Neutrophil (primary cell): ENCODE results near the gene OSBP2.

Source experiments
- H3K27ac ChIP-seq: fragments of 200-600 bp; sonication (generic); 2 replicates; pipeline ENCODE4 v1.5.1; 2016; ENCODE audit warnings: mild to moderate bottlenecking, moderate library complexity
- H3K27me3 ChIP-seq: fragments of 200-600 bp; sonication (generic); 2 replicates; pipeline ENCODE4 v1.6.0; 2016; ENCODE audit warnings: mild to moderate bottlenecking
- H3K36me3 ChIP-seq: fragments of 200-600 bp; sonication (generic); 2 replicates; pipeline ENCODE4 v1.5.1; 2017
- H3K4me1 ChIP-seq, 2 experiments: fragments of 200-600 bp in 1 of 2; sonication (generic) in 1 of 2; 1 replicate in 1 of 2; 2 replicates in 1 of 2; pipeline versions ENCODE4 v1.5.1 to v1.6.1; 2013 to 2016; ENCODE audit warnings: low read depth in 1 of 2, low read length in 1 of 2, mild to moderate bottlenecking in 1 of 2, moderate library complexity in 1 of 2; ENCODE audit not compliant: control insufficient read depth in 1 of 2, insufficient read depth in 1 of 2
- H3K4me3 ChIP-seq, 2 experiments: fragments of 200-600 bp in 1 of 2; sonication (generic) in 1 of 2; 1 replicate in 1 of 2; 2 replicates in 1 of 2; pipeline ENCODE4 v1.5.1; 2013 to 2016; ENCODE audit warnings: low read depth in 1 of 2, low read length in 1 of 2, mild to moderate bottlenecking in 1 of 2, moderate library complexity in 1 of 2
- H3K9me3 ChIP-seq: fragments of 200-600 bp; sonication (generic); 2 replicates; pipeline ENCODE4 v1.5.1; 2016
- CTCF ChIP-seq: fragments of 200-600 bp; sonication (generic); IDR thresholded peaks from 2 replicates; pipeline ENCODE4 v1.5.1; 2016; ENCODE audit warnings: antibody characterized with exemption

OSBP2 gene

GRCh38 chr22:30680991-30681770 is 13.5 kb upstream of the OSBP2 start:
- Histone ChIP-seq H3K36me3 (no peaks in the 10 kb centered on the region), H3K4me3 (no peak overlapping the region), H3K27me3 (peaks cover 11% of the 10 kb centered on the region), H3K4me1 (peaks cover 0 to 8% of the 10 kb centered on the region in 2 experiments), H3K9me3 (no peaks in the 10 kb centered on the region), H3K27ac (no peak overlapping the region)
- no peak for TF ChIP-seq CTCF

- no peak for TF ChIP-seq CTCF
- H3K27ac ChIP-seq = no peak overlapping the region
- H3K36me3 ChIP-seq = no peaks in the 10 kb centered on the region
- H3K9me3 ChIP-seq = no peaks in the 10 kb centered on the region
- H3K4me3 ChIP-seq = no peak overlapping the region
- H3K27me3 ChIP-seq = peaks cover 11% of the 10 kb centered on the region
- peaks cover 0 to 8% of the 10 kb centered on the region in 2 experiments for H3K4me1 ChIP-seq
These were observed 12.8 kb upstream of the OSBP2 start for GRCh38 chr22:30681831-30682230.

- Histone ChIP-seq H3K36me3 (no peaks in the 10 kb centered on the region), H3K27ac (no peak overlapping the region), H3K4me1 (peaks cover 0 to 8% of the 10 kb centered on the region in 2 experiments), H3K4me3 (no peak overlapping the region), H3K27me3 (no peaks in the 10 kb centered on the region), H3K9me3 (no peaks in the 10 kb centered on the region)
- TF ChIP-seq CTCF = no peak
These were observed 9.5 kb upstream of the OSBP2 start for GRCh38 chr22:30685178-30685577.

GRCh38 chr22:30687358-30687757 is 7.3 kb upstream of the OSBP2 start:
- Histone ChIP-seq H3K4me3 (no peak overlapping the region), H3K27ac (no peak overlapping the region), H3K4me1 (no peaks in the 10 kb centered on the region), H3K36me3 (no peaks in the 10 kb centered on the region), H3K27me3 (peaks cover 13% of the 10 kb centered on the region), H3K9me3 (no peaks in the 10 kb centered on the region)
- no peak for TF ChIP-seq CTCF

GRCh38 chr22:30689622-30690021 is 5.1 kb upstream of the OSBP2 start:
- Histone ChIP-seq H3K27ac (no peak overlapping the region), H3K36me3 (no peaks in the 10 kb centered on the region), H3K27me3 (peaks cover 35% of the 10 kb centered on the region), H3K4me3 (no peak overlapping the region), H3K4me1 (peaks cover 4 to 5% of the 10 kb centered on the region in 2 experiments), H3K9me3 (no peaks in the 10 kb centered on the region)
- TF ChIP-seq CTCF = no peak
